GM13976 (cell line): ENCODE measurements around the gene INSR.
"Not testable (repeated sequence)": the region's sequence is repeated elsewhere in the genome, so short reads cannot be mapped to it uniquely, and the experiment has no call there.

Experiments
- DNase-seq: peaks from one replicate; pipeline ENCODE4 v3.0.0; 2012; ENCODE audit warnings: low spot score
- CTCF ChIP-seq: IDR thresholded peaks from 2 replicates; pipeline ENCODE4 v1.5.1; 2012; ENCODE audit warnings: borderline replicate concordance, mild to moderate bottlenecking; ENCODE audit not compliant: insufficient read depth; ENCODE audit errors: extremely low read depth, missing control alignments, control extremely low read depth
- in situ Hi-C: fragments of 300-500 bp; cut with MboI; formaldehyde crosslinking; loops from one replicate; pipeline ENCODE4 v1.12.0; 2022; ENCODE audit warnings: low sequenced_read_pairs, mixed read lengths, inconsistent platforms; ENCODE audit not compliant: unreplicated experiment

Gene INSR

GRCh38 chr19:7161292-7161691, 132.9 kb downstream of the INSR start:
- no peak for DNase-seq
- no peak for TF ChIP-seq CTCF
- in situ Hi-C loops, result no loop called here

DNA sequence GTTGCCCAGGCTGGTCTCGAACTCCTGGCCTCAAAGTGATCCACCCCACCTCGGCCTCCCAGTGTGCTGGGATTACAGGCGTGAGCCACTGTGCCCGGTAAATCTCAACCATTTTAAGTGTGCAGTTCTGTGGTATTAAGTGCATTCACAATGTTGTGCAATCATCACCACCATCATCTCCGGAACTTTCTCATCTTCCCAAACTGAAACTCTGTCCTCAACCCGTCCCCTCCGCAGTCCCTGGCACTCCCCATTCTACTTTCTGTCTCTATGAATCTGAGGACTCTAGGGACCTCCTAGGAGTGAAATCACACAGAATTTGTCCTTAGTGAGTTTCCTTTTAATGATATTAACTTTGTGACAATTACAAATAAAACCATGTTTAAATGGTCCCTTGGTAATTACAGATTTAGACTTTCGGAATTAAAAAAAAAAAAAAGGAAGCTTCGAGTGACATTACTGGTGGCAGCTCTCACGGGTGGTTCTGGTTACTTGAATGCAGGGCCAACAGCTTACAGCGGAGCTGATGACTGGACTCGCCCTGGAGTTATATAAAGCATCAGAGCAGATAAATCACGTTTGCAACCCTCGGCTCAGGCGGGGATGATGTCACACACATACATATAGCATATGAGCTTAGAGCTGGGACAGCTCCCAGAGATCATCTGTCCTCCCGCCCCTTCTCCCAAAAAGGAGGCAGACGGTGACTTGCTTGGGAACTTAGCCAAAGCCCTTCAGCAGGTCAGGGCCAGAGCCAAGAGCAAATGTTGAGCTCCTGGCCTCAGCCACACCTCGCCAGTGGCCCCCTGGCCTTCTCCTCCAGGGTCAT, 134.9 kb downstream of the INSR start:
- in situ Hi-C loops, result no loop called here
- no peak for DNase-seq
- no peak for TF ChIP-seq CTCF

DNA sequence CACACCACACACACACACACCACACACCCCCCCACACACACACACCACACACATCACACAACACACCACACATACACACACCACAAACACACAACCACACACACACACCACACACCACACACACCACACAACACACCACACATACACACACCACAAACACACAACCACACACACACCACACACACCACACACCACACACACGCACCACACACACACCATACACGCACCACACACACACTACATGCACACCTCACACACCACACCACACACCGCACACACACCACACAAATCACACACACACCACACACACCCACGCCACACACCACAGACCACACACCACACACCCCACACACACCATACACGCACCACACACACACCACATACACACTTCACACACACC, 141.2 kb downstream of the INSR start:
- no peak for TF ChIP-seq CTCF
- no peak for DNase-seq
- in situ Hi-C loops, result no loop called here

DNA sequence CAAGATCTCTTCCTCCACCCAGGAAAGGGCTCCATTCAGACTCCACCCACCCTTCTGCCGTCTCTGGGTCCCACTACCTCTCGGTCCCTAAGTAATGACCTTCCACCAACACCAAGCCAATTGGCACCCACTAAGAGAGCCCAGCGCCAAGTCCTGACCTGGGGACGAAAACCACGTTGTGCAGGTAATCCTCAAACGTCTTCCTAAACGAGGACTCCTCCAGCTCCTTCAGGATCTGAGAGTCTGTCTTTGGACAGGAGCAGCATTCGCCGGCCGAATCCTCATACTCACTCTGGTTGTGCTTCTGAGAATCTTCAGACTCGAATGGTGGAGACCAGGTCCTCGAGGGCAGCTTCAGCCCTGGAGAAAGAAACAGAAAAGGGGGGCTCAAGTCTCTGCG, 141.6 kb downstream of the INSR start:
- TF ChIP-seq CTCF, result no peak
- in situ Hi-C loops, result no loop called here
- no peak for DNase-seq

DNA sequence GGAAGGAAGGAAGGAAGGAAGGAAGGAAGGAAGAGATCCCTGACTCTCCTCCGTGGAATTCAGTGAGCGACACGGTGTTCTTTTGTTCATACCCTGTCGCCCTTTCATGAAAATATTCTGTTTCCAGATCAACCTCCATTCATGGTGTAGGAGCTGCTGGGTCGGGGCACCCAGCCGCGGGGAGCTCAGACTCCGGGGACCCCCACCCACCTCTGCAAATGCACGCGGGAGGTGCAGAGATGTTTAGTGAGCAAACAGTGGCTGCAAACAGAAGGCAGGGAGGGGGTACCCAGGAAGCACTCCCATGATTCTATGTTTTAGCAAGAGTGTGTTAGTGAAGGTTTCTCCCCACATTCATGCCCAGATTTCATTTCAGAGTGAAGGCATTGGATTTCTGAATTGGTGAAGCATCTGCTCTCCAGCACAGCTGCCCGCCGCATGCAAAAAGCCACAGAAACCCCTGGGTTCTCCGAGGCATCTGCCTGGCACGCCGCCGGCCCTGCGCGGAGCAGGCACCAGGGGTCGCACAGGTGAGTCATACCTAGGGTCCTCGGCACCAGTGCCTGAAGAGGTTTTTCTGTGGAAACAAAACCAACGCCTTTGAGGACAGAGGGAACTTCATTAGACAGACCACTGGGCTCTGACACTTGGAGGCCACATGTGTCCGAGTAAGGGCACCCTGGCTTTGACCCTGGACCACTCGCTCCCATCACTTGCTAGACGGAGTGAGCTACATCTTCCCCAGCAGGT, 144.1 kb downstream of the INSR start:
- in situ Hi-C loops, result loop anchor here (25.0 kb wide), 1 partner anchor 187 kb away; the partner anchor contains the start of gene ARHGEF18
- peak; percentile 26 for DNase-seq
- TF ChIP-seq CTCF, result no peak

- DNase-seq, result not testable (repeated sequence)
- in situ Hi-C loops, result loop anchor here (25.0 kb wide), 1 partner anchor 190 kb away; the partner anchor contains the start of gene ARHGEF18
These were observed 147.0 kb downstream of the INSR start for GRCh38 chr19:7147119-7147675.

GRCh38 chr19:7146086-7146485, 148.1 kb downstream of the INSR start:
- in situ Hi-C loops, result loop anchor here (25.0 kb wide), 1 partner anchor 191 kb away; the partner anchor contains the start of gene ARHGEF18
- DNase-seq, result not testable (repeated sequence)
